GM19452 (cell line): Measurements from ENCODE around the gene ZNF358.
"Not testable (repeated sequence)": the region's sequence is repeated elsewhere in the genome, so short reads cannot be mapped to it uniquely, and the experiment has no call there.

Experiments used
- ATAC-seq: cut with Tn5 transposase; IDR thresholded peaks from one replicate; pipeline ENCODE4 v1.9.1; 2021; ENCODE audit not compliant: unreplicated experiment

ZNF358 gene

GRCh38 chr19:7534531-7535046, 18.7 kb downstream of the ZNF358 start:
- ATAC-seq: no peak

- ATAC-seq: peak; percentile 69
Observed at GRCh38 chr19:7535047-7535997, 19.4 kb downstream of the ZNF358 start, which contains the start of gene PNPLA6. TSS of gene PNPLA6 (plus strand) at chr19:7535717. CDS start at chr19:7535789, 72 bp downstream.

DNA sequence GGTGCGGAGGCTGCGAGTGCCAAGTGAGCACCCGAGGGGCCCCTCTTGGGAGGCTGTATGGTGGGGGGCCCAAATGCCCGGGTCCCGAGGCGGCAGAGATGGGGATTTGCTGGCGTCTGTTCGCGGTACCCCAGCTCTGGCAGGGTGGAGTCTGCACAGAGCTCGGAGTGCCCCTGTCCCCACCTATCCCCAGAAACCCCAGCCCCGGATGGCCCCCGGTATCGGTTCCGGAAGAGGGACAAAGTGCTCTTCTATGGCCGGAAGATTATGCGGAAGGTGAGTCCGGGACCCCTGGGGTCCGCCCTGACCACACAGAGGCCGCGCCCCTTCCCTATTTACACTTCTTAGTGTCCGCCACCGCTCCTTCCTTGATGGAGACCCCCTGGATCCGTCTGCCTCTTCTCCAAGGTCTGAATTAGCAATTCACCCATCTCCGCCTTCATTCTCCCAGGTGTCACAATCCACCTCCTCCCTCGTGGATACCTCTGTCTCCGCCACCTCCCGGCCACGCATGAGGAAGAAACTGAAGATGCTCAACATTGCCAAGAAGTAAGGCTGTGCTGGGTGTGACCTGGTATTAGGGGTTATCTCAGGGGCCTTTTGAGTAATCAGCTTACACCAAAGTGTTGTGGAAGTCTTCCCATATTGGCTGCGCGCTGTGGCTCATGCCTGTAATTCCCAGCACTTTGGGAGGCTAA, 20.2 kb downstream of the ZNF358 start:
- no peak for ATAC-seq

GRCh38 chr19:7538990-7539389, 23.1 kb downstream of the ZNF358 start:
- not testable (repeated sequence) for ATAC-seq

DNA sequence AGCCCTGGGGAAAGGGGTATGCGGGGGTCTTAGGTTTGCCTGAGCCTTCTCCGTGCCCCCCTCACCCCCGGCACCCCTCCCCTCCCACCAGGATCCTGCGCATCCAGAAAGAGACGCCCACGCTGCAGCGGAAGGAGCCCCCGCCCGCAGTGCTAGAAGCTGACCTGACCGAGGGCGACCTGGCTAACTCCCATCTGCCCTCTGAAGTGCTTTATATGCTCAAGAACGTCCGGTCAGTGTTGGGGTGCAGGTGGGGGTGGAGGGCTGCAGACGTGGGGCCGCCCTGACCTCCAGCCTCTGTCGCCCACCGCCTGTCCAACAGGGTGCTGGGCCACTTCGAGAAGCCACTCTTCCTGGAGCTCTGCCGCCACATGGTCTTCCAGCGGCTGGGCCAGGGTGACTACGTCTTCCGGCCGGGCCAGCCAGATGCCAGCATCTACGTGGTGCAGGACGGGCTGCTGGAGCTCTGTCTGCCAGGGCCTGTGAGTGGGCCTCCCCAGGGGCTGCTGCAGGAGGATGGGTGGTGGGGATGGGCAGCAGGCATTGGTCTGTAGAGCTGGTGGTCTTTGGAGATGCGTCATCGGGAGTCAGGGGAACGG, 24.0 kb downstream of the ZNF358 start:
- ATAC-seq: no peak

GRCh38 chr19:7540761-7541474, 25.0 kb downstream of the ZNF358 start:
- ATAC-seq: no peak

DNA sequence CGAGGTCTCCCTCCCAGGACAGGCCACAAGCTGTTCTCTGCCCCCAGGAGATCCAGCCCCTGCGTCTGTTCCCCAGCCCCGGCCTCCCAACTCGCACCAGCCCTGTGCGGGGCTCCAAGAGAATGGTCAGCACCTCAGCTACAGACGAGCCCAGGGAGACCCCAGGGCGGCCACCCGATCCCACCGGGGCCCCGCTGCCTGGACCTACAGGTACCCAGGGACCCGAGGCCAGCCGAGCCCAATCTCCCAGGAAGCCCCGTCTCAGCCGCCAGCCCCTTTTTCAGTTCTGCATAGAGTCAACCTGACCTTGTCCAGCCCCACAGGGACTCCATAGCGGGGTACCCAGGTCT, 25.5 kb downstream of the ZNF358 start:
- no peak for ATAC-seq

GRCh38 chr19:7541828-7542443, 26.0 kb downstream of the ZNF358 start:
- ATAC-seq: no peak

DNA sequence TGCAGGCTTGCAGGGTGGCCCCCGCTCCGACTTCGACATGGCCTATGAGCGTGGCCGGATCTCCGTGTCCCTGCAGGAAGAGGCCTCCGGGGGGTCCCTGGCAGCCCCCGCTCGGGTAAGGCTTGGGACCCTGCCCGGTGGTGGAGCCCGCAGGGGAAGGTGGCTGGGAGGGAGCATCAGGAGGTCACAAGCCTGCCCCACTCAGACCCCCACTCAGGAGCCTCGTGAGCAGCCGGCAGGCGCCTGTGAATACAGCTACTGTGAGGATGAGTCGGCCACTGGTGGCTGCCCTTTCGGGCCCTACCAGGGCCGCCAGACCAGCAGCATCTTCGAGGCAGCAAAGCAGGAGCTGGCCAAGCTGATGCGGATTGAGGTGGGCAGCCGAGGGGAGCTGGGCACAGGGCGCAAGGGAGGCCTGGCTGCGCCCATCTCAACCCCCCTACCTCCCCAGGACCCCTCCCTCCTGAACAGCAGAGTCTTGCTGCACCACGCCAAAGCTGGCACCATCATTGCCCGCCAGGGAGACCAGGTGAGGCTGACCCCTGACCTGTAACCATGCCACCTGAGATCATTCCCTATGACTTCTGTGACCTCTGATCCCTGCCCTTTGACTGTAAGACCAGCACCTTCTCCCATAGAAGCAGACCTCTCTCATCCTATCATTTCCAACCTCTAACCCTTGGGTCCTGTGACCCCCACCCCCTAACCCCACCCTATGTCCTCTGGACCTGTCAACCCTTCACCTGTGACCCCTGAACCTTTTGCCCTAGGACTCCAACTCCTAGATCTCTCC, 26.8 kb downstream of the ZNF358 start:
- ATAC-seq: no peak

GRCh38 chr19:7544626-7545025, 28.7 kb downstream of the ZNF358 start:
- no peak for ATAC-seq

DNA sequence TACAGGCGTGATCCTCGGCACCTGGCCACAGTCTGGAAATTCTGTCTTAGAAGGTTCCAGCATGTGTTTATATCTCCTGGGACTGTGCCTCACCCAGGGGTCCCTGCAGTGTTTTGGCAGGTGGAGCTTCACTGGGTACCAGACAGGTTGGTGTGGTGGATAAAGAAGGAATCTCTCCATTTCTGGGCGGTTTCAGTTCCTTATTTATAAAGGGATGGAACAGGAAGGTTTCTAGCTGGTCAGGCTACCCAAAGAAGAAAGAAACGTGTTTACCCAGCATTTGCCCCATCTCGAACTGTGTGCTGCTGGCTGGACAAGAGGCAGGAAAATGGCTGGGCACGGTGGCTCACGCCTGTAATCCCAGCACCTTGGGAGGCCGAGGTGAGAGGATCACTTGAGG, 29.4 kb downstream of the ZNF358 start:
- ATAC-seq: no peak

DNA sequence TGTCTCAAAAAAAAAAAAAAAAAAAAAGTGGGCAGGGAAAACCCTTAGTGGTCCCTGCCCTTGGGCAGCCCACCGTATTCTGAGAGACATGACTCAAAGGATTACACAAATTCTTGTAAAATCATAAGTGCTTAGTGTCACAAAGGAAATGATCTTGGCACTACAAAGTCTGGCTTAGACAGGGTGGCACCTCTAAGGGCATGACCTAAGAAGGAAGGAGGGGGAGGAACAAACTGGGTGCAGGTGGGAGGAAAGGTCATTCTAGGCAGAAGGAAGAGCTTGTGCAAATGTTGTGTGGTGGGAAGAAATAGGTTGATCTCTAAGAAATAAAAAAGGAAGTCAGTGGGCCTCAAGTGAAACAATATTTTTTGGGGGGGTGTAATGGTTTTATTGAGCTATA, 30.0 kb downstream of the ZNF358 start:
- no peak for ATAC-seq

DNA sequence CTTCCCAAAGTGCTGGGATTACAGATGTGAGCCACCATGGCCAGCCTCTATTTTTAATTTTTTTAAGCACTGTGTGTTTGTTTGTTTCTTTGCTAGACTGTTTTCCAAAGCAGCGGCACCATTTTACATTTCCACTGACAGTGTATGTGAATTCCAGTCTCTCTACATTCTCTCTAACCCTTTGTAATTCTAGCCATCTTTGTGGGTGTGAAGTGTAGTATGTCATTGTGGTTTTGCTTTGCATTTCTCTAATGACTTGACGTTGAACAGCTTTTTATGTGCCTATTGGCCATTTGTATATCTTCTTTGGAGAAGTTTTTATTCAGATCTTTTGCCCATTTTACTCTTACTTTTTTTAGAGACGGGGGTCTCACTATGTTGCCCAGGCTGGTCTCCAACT, 31.3 kb downstream of the ZNF358 start:
- ATAC-seq: no peak

DNA sequence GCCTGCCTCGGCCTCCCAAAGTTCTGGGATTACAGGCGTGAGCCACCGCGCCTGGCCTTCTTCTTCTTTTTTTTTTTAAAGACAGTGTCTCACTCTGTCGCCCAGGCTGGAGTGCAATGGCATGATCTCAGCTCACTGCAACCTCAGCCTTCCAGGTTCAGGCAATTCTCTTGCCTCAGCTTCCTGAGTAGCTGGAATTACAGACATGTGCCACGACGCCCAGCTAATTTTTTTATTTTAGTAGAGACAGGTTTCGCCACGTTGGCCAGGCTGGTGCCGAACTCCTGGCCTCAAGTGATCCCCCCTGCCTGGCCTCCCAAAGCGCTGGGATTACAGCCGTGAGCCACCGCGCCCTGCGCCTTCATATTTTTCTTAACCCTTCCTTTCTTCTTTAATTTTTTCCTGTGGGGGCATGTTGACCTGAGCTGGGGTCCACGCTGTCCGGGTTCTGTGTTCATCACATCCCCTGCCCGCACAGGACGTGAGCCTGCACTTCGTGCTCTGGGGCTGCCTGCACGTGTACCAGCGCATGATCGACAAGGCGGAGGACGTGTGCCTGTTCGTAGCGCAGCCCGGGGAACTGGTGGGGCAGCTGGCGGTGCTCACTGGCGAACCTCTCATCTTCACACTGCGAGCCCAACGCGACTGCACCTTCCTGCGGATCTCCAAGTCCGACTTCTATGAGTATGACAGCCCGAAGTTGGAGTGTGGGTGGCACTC, 33.7 kb downstream of the ZNF358 start:
- ATAC-seq: no peak

DNA sequence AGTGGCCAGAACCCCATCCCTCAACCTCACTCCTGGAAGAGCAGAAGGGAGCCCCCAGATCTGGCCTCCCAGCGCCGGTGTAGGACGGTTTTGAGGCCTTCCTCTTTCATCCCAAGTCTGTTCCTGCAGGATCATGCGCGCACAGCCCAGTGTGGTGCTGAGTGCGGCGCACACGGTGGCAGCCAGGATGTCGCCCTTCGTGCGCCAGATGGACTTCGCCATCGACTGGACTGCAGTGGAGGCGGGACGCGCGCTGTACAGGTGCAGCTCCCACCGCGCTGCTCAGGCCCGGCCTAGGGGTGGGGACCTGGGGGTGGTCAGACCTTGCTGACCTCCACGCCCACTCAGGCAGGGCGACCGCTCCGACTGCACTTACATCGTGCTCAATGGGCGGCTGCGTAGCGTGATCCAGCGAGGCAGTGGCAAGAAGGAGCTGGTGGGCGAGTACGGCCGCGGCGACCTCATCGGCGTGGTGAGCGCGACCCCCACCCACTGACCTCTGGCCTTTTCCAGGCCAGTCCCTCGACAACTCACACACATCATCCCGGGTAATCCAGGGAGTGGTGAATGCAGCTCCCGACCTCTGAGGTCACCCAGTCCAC, 34.4 kb downstream of the ZNF358 start:
- ATAC-seq: no peak

DNA sequence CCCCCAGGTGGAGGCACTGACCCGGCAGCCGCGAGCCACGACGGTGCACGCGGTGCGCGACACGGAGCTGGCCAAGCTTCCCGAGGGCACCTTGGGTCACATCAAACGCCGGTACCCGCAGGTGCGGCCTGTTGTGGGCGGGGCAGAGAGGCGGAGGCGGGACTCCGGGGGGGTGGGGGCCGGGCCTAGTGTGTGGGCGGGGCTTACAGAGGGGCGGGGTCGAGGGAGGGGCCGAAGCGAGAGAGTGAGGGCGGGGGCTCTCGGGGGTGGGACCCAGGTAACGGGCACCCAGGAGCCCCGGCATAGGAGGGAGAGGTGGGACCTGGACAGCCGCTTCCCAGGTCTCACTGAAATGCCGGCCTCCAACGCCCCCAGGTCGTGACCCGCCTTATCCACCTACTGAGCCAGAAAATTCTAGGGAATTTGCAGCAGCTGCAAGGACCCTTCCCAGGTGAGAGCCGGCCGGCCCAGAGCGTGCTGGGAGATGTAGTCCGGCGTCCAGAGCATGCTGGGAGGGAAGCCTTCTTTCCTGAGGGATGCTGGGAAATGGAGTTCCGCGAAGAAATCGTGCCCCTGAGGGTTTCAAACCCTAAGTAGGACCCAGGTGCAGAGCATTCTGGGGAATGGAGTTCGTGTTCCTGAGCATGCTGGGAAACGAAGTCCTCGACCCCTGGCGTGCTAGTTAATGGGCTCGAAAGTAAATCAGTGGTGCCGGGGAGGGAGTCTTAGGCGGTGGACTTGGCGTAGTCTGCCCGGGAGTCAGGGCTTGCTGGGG, 35.3 kb downstream of the ZNF358 start:
- ATAC-seq: no peak

DNA sequence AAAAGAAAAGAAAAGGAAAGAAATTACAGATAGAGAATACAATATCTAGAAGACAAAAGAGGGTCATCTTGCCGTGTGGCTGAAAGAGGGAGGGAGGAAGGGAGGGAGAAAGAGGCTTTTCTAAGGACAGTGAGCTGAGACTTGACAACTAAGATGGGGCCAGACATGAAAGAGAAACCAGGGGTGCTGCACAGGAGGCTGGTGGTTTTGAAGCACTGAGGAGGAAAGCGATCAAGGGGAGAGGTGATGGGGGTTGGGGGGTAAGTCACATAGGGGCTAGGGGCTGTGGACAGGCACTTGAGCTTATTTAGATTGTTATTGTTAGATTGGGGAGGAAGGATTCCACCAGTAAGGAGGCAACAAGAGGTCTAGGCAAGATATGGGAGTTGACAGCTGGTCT, 36.9 kb downstream of the ZNF358 start:
- ATAC-seq: no peak

- ATAC-seq: no peak
Observed at GRCh38 chr19:7554565-7554964, 38.7 kb downstream of the ZNF358 start.
